ELF-1 (cell line): ENCODE results near the gene RINT1.
A peak's percentile ranks its signal among the peaks of the same experiment; 100 is the strongest.
"Not testable (repeated sequence)": the region's sequence is repeated elsewhere in the genome, so short reads cannot be mapped to it uniquely, and the experiment has no call there.

Source experiments
- DNase-seq: peaks from one replicate; pipeline ENCODE4 v3.0.0-alpha.2; 2016; ENCODE audit warnings: low read depth, low spot score

RINT1 gene

GRCh38 chr7:105531792-105532671 is at the start of gene RINT1:
Gene RINT1, plus strand, starts transcription at chr7:105532201. Its CDS starts 115 bp downstream, at chr7:105532316.
- peak; percentile 95 for DNase-seq

GRCh38 chr7:105487579-105488571 is 44.1 kb upstream of the RINT1 start:
- DNase-seq: no peak

- DNase-seq: no peak
Observed at GRCh38 chr7:105489409-105489808, 42.6 kb upstream of the RINT1 start.

GRCh38 chr7:105493196-105493922 is 38.6 kb upstream of the RINT1 start:
- no peak for DNase-seq

- DNase-seq: no peak
Observed at GRCh38 chr7:105493923-105494315, 38.1 kb upstream of the RINT1 start.

- no peak for DNase-seq
Observed at GRCh38 chr7:105496521-105496920, 35.5 kb upstream of the RINT1 start.

GRCh38 chr7:105497016-105497415 is 35.0 kb upstream of the RINT1 start:
- no peak for DNase-seq

GRCh38 chr7:105502173-105502572 is 29.8 kb upstream of the RINT1 start:
- DNase-seq: no peak

GRCh38 chr7:105512415-105512814 is 19.6 kb upstream of the RINT1 start:
- no peak for DNase-seq

GRCh38 chr7:105512926-105513526 is 19.0 kb upstream of the RINT1 start:
- DNase-seq: no peak

GRCh38 chr7:105515610-105516009 is 16.4 kb upstream of the RINT1 start:
- DNase-seq: not testable (repeated sequence)

- DNase-seq: no peak
Observed at GRCh38 chr7:105519353-105519752, 12.6 kb upstream of the RINT1 start.

- DNase-seq: not testable (repeated sequence)
Observed at GRCh38 chr7:105520620-105521019, 11.4 kb upstream of the RINT1 start.

- peak; percentile 72 for DNase-seq
Observed at GRCh38 chr7:105521027-105521716, 10.8 kb upstream of the RINT1 start.

GRCh38 chr7:105521717-105522463 is 10.1 kb upstream of the RINT1 start, which contains the start of gene PUS7:
Gene PUS7, minus strand, starts transcription at chr7:105522271. Its CDS starts 13,759 bp downstream, at chr7:105508512.
- DNase-seq: peak; percentile 89

- DNase-seq: not testable (repeated sequence)
Observed at GRCh38 chr7:105524423-105524822, 7.6 kb upstream of the RINT1 start.

- no peak for DNase-seq
Observed at GRCh38 chr7:105524840-105525239, 7.2 kb upstream of the RINT1 start.

GRCh38 chr7:105527737-105528136 is 4.3 kb upstream of the RINT1 start:
- DNase-seq: not testable (repeated sequence)

- DNase-seq: no peak
Observed at GRCh38 chr7:105530126-105530525, 1.9 kb upstream of the RINT1 start.

GRCh38 chr7:105530546-105530945 is 1.5 kb upstream of the RINT1 start:
- DNase-seq: no peak
